ENCODE results near the gene MLN.

DNA sequence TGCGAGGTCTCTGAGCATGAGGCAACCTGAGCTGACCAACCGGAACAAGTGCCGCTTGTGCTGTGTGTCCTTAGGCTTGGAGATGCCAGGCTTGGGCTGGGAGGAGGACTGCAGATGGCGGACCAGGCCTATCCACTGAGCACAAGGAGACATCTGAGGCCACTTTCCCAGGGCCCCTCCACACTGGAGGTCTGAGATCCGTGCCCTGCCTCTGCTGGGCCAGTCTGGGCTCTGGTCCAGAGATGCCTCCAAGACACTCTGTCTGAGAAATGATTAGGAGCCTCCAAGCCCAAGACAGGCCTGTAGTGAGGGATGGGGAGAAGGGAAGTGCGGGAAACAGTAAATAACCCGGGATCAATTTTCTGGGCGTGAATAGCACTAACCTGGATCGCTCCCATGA, 3.0 kb upstream of the MLN start:
- TF ChIP-seq, protein P1, sequence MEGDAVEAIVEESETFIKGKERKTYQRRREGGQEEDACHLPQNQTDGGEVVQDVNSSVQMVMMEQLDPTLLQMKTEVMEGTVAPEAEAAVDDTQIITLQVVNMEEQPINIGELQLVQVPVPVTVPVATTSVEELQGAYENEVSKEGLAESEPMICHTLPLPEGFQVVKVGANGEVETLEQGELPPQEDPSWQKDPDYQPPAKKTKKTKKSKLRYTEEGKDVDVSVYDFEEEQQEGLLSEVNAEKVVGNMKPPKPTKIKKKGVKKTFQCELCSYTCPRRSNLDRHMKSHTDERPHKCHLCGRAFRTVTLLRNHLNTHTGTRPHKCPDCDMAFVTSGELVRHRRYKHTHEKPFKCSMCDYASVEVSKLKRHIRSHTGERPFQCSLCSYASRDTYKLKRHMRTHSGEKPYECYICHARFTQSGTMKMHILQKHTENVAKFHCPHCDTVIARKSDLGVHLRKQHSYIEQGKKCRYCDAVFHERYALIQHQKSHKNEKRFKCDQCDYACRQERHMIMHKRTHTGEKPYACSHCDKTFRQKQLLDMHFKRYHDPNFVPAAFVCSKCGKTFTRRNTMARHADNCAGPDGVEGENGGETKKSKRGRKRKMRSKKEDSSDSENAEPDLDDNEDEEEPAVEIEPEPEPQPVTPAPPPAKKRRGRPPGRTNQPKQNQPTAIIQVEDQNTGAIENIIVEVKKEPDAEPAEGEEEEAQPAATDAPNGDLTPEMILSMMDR (IDR thresholded peaks at IDR 0.05) = no peak
- no peak for TF ChIP-seq POLR2A (IDR thresholded peaks at IDR 0.05)

All from esophagus squamous epithelium (tissue), 4 donors.